Measurements from ENCODE around the gene ADCY9.

The ADCY9 gene

GRCh38 chr16:4011940-4012629 is 104.2 kb downstream of the ADCY9 start:
- no peaks in the 10 kb centered on the region for H3K27me3 ChIP-seq (ENCODE audit: insufficient read depth, poor library complexity, severe bottlenecking)
- no peak overlapping the region for H3K27ac ChIP-seq (replicated peaks)
- no peak for TF ChIP-seq POLR2AphosphoS5 (IDR thresholded peaks at IDR 0.05; ENCODE audit: low read depth)
- TF ChIP-seq, protein P1, sequence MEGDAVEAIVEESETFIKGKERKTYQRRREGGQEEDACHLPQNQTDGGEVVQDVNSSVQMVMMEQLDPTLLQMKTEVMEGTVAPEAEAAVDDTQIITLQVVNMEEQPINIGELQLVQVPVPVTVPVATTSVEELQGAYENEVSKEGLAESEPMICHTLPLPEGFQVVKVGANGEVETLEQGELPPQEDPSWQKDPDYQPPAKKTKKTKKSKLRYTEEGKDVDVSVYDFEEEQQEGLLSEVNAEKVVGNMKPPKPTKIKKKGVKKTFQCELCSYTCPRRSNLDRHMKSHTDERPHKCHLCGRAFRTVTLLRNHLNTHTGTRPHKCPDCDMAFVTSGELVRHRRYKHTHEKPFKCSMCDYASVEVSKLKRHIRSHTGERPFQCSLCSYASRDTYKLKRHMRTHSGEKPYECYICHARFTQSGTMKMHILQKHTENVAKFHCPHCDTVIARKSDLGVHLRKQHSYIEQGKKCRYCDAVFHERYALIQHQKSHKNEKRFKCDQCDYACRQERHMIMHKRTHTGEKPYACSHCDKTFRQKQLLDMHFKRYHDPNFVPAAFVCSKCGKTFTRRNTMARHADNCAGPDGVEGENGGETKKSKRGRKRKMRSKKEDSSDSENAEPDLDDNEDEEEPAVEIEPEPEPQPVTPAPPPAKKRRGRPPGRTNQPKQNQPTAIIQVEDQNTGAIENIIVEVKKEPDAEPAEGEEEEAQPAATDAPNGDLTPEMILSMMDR (IDR thresholded peaks at IDR 0.05; ENCODE audit: insufficient read depth, low read length): no peak
- DNase-seq (ENCODE audit: low read depth in 1 of 2, low spot score in 1 of 2): no peak
- no peak overlapping the region for H3K4me3 ChIP-seq (replicated peaks; ENCODE audit: insufficient read depth, low read length)

DNA sequence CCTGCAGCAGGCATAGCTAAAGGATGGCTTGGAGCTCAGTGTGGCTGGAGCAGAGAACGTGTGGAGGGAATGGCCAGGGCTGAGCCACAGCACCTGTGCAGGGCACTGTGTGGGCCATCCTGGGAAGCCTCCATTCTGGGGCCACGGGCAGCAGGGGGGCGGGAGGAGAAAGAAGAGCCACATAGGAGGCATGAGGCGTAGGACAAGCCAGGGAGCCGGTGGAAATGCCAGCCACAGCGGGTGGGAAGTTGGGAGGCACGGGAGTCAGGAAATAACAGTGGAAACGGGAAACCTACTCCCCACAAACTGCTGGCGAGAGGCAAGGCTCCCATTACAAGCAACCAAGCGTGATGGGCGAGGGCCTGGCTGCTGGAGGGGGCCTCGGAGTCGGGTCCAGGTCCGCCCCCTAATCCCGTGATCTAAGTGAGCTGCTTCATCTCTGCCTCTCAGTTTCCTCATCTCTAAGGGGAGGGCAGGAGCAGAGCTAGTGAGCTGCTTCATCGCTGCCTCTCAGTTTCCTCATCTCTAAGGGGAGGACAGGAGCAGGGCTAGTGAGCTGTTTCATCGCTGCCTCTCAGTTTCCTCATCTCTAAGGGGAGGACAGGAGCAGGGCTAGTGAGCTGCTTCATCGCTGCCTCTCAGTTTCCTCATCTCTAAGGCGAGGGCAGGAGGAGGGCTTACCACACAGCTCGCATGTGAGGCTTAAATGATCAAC is 104.9 kb downstream of the ADCY9 start:
- DNase-seq (ENCODE audit: low read depth in 1 of 2, low spot score in 1 of 2): peak; percentile 51 to 90
- no peak overlapping the region for H3K4me3 ChIP-seq (replicated peaks; ENCODE audit: insufficient read depth, low read length)
- no peaks in the 10 kb centered on the region for H3K27me3 ChIP-seq (ENCODE audit: insufficient read depth, poor library complexity, severe bottlenecking)
- peak overlapping the region; percentile 24 for H3K27ac ChIP-seq (replicated peaks)
- TF ChIP-seq, protein P1 (IDR thresholded peaks at IDR 0.05; ENCODE audit: insufficient read depth, low read length): no peak
- TF ChIP-seq POLR2AphosphoS5 (IDR thresholded peaks at IDR 0.05; ENCODE audit: low read depth): no peak
- TF ChIP-seq GABPA (IDR thresholded peaks at IDR 0.05; ENCODE audit: low read depth): no peak
- no peak for TF ChIP-seq SPI1 (IDR thresholded peaks at IDR 0.05; ENCODE audit: borderline replicate concordance, low read depth)
- TF ChIP-seq, protein P2, sequence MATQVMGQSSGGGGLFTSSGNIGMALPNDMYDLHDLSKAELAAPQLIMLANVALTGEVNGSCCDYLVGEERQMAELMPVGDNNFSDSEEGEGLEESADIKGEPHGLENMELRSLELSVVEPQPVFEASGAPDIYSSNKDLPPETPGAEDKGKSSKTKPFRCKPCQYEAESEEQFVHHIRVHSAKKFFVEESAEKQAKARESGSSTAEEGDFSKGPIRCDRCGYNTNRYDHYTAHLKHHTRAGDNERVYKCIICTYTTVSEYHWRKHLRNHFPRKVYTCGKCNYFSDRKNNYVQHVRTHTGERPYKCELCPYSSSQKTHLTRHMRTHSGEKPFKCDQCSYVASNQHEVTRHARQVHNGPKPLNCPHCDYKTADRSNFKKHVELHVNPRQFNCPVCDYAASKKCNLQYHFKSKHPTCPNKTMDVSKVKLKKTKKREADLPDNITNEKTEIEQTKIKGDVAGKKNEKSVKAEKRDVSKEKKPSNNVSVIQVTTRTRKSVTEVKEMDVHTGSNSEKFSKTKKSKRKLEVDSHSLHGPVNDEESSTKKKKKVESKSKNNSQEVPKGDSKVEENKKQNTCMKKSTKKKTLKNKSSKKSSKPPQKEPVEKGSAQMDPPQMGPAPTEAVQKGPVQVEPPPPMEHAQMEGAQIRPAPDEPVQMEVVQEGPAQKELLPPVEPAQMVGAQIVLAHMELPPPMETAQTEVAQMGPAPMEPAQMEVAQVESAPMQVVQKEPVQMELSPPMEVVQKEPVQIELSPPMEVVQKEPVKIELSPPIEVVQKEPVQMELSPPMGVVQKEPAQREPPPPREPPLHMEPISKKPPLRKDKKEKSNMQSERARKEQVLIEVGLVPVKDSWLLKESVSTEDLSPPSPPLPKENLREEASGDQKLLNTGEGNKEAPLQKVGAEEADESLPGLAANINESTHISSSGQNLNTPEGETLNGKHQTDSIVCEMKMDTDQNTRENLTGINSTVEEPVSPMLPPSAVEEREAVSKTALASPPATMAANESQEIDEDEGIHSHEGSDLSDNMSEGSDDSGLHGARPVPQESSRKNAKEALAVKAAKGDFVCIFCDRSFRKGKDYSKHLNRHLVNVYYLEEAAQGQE (IDR thresholded peaks at IDR 0.05; ENCODE audit: insufficient replicate concordance, low read depth): no peak

GRCh38 chr16:4010225-4011158 is 105.8 kb downstream of the ADCY9 start:
- TF ChIP-seq SPI1 (IDR thresholded peaks at IDR 0.05; ENCODE audit: borderline replicate concordance, low read depth) (no peak), GABPA (IDR thresholded peaks at IDR 0.05; ENCODE audit: low read depth) (no peak), POLR2AphosphoS5 (IDR thresholded peaks at IDR 0.05; ENCODE audit: low read depth) (no peak)
- TF ChIP-seq, protein P1 (IDR thresholded peaks at IDR 0.05; ENCODE audit: insufficient read depth, low read length): no peak
- TF ChIP-seq, protein P2 (IDR thresholded peaks at IDR 0.05; ENCODE audit: insufficient replicate concordance, low read depth): no peak
- H3K27ac ChIP-seq (replicated peaks): no peak overlapping the region
- H3K27me3 ChIP-seq (ENCODE audit: insufficient read depth, poor library complexity, severe bottlenecking): no peaks in the 10 kb centered on the region
- no peak for DNase-seq (ENCODE audit: low read depth in 1 of 2, low spot score in 1 of 2)
- H3K4me3 ChIP-seq (replicated peaks; ENCODE audit: insufficient read depth, low read length): no peak overlapping the region
